GM12865 (cell line): ENCODE measurements around the gene IQGAP2.
A peak's percentile ranks its signal among the peaks of the same experiment; 100 is the strongest.

Source experiments
- DNase-seq: peaks from one replicate; pipeline ENCODE4 v3.0.0; 2010; ENCODE audit warnings: low read depth
- H3K4me3 ChIP-seq: 2 replicates; pipeline ENCODE4 v1.5.1; 2011; ENCODE audit warnings: mild to moderate bottlenecking, low read depth, low read length, control low read depth
- TF ChIP-seq, protein P1 (sequence below): IDR thresholded peaks from 2 replicates; pipeline ENCODE4 v1.5.1; 2011; ENCODE audit warnings: low read length, control low read depth, low read depth, inconsistent platforms; ENCODE audit not compliant: insufficient read depth; ENCODE audit errors: missing control alignments

Gene IQGAP2

DNA sequence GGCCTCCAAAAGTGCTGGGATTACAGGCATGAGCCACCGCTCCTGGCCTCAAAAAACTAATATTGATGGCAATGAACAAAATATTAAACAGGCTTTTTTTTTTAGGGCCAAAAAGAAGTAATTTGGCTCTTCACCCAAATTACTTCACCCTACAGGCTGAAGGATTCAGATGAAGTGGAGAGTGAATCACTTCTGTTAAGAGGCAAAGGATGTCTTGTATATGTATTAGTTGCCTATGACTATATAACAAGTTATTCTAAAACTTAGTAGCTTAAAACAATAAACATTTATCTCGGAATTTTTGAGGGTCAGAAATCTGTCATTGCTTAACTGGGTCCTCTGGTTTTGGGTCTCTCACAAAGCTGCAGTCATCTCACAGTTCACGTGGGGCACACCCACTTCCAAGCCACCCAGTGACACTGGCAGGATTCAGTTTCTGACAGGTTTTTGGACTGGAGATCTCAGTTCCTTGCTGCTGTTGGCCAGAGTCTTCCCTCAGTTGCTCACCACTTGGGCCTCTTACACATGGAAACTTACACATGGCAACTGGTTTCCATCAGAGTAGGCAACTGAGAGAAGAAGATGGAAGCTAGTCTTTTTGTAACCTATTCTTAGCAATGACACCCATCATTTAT is 66.7 kb downstream of the IQGAP2 start:
- no peak overlapping the region for H3K4me3 ChIP-seq
- no peak for DNase-seq
- TF ChIP-seq, protein P1, sequence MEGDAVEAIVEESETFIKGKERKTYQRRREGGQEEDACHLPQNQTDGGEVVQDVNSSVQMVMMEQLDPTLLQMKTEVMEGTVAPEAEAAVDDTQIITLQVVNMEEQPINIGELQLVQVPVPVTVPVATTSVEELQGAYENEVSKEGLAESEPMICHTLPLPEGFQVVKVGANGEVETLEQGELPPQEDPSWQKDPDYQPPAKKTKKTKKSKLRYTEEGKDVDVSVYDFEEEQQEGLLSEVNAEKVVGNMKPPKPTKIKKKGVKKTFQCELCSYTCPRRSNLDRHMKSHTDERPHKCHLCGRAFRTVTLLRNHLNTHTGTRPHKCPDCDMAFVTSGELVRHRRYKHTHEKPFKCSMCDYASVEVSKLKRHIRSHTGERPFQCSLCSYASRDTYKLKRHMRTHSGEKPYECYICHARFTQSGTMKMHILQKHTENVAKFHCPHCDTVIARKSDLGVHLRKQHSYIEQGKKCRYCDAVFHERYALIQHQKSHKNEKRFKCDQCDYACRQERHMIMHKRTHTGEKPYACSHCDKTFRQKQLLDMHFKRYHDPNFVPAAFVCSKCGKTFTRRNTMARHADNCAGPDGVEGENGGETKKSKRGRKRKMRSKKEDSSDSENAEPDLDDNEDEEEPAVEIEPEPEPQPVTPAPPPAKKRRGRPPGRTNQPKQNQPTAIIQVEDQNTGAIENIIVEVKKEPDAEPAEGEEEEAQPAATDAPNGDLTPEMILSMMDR, result no peak

DNA sequence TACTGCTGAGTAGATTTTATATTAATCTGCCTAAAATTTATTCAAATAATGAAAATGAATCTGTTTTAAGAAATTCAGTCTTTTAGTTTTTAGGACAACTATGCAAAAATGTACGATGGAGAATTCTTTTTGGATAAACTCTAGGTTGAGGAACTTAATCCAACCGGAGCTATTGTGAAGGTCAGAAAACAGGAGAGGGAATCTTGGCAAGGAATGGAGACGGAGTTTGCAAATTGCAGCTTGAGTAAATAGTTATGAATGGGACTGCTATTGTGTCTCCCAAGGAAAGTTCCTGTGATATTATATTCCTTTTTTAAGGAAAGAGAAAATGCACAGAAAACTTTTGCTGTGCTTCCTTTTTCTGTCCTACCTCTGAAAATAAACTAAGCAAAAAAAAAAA is 67.9 kb downstream of the IQGAP2 start:
- TF ChIP-seq, protein P1, result no peak
- no peak overlapping the region for H3K4me3 ChIP-seq
- DNase-seq, result no peak

DNA sequence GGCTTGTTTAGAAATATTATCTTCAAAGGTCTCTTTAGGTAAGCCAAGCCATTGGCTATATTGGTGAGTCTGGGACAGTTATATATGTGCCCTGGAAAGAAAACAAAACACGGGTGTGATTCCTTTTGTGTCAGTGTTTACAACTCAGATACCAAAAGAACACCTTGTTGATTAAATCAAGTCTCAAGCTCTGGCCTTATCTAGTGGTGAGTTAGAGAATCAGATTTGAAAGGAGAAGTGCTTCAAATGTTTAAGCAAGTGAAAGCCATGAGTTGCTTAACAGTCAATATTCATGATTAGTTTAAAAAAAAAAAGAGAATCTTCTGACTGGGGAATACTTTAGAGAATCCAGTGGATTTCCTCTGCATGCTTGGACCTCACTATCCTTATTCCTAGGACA is 68.3 kb downstream of the IQGAP2 start:
- DNase-seq, result no peak
- TF ChIP-seq, protein P1, result no peak
- H3K4me3 ChIP-seq, result no peak overlapping the region

DNA sequence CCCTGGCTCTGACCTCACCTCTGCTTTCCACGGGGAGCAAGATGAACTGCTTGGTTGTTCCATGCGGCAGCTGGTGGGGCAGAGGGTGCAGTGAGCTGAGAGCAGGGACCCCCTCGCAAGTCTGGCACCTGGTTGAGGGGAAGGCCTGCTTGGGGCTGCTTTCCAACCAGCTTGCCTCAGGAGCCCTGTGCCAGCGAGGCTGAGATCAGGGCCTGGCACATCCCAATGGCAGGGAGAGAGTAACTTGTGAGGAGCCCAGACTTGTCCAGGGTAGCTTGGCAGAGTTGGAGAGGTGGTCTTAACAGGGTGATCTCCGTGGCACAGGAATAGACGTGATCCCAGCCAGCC is 68.9 kb downstream of the IQGAP2 start:
- DNase-seq, result no peak
- TF ChIP-seq, protein P1, result no peak
- no peak overlapping the region for H3K4me3 ChIP-seq

DNA sequence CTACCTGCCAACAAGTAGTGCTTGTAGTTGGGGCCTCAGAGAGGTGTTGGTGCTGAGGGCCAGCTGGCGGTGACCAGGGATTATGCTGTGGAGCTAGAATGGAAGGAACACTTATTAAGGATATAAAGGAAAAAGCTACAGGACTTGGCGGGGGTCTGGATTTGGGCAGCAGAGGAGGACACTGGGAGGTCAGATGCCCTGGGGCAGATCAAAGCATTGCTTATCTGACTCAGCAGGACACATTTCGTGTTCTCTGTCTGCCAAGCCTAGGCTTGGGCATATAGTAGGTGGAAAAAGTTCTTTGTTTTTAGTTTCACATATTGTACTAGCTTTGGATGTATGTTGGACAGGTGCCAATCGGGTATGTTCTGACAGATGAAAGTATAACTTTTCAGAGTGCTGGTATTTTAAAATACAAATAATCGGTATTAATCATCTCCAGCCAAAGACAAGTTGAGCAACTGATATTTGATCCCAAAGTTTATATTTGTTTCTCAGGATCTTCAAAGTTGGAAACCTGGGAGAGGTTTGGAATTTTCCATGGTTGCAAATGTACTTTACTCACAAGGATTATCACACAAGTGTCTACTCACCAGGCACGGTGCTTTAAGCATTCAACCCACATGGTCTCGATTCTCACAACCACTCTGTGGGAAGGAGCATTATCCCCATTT is 69.4 kb downstream of the IQGAP2 start:
- TF ChIP-seq, protein P1, result no peak
- H3K4me3 ChIP-seq, result no peak overlapping the region
- DNase-seq, result no peak

DNA sequence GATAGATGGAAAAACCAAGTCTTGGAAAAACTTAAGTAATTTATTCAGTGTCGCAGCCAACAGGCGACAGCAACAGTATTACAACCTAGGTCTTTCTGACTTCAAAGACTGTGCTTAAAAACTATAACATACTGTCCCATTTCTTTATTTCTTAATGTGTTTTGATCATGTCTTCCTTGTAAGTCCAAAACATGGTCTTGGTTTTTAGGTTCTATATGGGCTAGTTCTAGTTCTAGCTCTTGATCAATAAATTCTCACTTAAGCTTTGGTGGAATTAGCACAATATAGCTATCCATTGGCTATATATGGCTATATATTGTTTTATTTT is 69.9 kb downstream of the IQGAP2 start:
- H3K4me3 ChIP-seq, result no peak overlapping the region
- no peak for DNase-seq
- TF ChIP-seq, protein P1, result no peak

DNA sequence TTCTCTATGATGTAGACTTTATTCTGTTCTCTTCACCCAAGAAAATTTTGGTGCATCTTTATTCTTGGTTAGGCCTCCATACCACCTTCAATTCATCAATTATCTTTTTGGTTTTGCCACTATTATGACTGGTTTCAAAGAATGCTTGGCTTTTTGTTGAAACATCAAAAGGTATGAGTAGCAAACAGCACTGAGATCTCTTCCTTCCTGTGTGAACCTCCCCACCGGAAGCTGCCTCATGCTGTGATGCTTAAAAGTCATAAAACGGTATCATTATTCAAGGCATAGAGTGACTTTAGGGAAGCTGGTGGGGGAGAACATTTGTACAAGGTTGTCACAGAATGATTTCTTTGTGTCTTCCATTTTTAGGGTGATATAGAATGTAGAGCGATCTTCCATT is 70.6 kb downstream of the IQGAP2 start:
- H3K4me3 ChIP-seq, result no peak overlapping the region
- TF ChIP-seq, protein P1, result no peak
- peak; percentile 31 for DNase-seq
